SIG-M5 treated with dmso at 0.1 percent for 504 hours (cell line): ENCODE results near the gene NEGR1.
A peak's percentile ranks its signal among the peaks of the same experiment; 100 is the strongest.

Experiments
- DNase-seq: peaks from one replicate; lab custom pipeline; 2025; ENCODE audit not compliant: unreplicated experiment; lab: John Stamatoyannopoulos, UW

The NEGR1 gene

DNA sequence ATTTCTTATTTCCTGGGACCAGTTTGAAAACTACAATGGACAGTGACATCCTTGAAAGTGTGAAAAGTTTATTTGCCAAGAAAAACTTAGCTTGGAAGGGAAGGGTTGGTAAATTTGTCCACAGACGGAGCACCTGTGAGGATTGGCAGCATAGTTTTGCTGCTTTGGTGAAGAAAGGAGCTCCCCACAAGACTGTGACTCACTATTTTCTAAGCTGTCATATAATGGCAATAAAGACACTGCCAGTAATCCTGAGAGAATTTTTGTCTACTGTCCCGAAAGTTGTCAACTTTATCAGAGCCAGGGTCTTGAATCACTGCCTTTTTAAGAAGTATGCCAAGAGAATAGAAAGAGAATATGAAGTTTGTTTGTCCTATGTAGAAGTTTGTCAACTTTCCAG, 230.8 kb downstream of the NEGR1 start:
- no peak for DNase-seq

DNA sequence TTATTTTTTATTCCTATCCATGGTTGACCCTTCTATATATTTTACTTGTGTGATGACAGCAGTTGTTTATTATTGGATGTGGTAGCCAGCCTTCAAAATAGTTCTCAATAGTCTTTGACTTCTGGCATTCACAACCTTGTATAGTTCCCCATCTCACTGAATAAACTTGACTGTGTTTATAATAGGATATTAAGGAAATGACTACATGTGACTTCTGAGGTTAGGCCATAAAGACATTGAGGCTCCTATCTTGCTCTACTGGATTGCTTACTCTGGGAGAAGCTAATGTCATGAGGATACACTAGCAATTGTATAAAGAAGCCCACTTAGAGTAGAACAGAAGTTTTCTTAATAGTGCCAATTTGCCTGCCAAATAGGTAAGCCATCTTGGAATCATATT, 231.8 kb downstream of the NEGR1 start:
- DNase-seq = no peak

DNA sequence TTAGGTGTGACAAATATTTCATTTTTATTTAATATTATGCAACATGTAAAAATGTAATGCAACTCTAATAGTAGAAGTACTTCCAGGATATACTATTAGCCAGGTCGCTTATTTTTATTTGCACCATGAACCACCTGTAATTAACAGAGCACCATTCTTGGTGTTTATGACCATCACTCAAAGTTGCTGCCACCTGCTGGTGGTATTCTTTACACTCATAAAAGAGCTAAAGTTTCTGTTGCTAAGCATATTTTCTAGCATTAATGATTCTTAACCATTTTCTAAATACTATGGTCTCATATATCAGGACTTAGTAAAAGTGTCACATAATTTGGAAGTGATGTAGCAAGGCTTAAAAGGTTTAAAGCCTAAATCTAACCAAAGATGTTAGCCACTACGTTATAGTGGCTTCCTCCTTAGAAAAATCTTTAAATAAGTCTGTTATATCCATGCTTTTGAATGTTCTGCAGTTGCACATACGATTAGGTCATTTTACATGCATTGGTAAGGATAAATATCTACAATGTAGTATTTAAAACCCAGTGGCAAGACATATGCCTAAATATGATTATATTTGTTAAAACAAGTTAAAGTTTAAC, 244.5 kb downstream of the NEGR1 start:
- DNase-seq = peak; percentile 23

DNA sequence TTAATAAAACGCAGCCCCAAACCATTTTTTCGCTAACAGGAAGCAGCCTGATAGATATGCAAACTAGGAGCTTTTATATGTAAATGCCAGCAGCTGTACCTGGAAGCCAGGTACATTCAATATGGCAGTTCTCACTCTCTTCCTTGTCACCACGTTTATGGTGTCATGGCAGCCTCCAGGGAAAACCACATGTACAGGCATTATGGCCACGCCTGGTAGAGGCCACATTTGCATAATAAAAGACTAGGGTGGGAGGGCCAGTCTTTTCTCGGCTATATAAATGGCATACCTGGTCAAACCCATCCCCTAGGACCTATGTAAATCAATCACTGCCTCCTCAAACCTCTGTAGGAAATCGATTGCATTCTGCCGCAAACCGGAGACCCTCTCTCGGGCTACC, 247.5 kb downstream of the NEGR1 start:
- no peak for DNase-seq

DNA sequence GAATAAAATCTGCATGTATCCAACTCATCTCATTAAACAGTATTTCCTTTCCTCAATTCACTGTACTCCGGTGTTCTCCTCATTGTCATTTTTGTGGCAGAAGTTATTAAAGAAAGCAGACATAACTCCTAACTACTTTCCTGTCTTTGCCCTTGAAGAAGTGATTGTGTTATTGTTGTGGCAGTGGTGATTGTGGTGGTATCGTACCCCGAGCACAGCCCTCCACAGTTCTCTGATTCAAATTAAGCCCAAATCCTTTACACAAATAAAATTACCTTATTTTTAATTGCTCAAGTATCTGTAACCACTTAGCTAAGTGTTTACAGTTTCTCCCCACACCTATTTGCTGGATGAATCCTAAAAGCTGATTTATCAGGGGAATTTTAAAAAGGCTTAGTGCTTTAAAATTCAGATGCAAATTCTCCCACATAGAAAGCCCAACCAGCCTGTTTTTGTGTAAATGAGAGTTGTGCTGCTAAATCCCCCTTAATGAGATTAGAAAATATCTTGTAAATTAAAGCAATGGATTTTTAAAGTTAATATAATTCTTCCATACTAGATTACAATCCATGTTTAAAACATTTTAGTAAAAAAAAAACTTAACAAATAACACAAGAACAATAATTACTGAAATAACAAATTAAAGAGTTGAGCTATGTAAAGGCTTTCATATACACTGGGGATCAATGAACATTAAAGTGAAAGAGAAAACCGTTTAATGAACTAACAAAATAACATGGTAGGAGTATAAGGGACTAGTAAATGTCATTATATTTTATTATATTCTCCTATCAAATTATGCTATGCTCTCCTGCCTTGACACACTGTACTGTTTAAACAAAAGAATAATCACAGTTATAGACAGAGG, 259.0 kb downstream of the NEGR1 start:
- DNase-seq = no peak

DNA sequence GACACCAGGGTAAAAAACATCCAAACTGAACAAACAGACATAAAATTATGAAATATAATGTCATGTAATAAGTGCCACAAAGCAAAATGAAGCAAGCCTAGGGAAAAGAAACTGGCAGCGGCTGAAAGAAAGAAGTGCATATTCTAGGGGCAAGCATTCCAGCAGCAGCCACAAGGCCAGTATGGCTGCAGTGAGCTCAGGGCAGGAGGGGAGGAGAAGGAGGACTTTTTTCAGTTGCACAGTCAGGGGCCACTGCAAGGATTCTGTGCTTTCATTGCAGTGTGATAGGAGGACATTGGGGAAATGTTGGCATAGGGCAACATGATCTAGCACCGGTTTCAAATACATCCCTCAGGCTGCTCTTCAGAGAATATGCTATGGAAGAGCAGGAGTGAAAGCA, 263.8 kb downstream of the NEGR1 start:
- no peak for DNase-seq

DNA sequence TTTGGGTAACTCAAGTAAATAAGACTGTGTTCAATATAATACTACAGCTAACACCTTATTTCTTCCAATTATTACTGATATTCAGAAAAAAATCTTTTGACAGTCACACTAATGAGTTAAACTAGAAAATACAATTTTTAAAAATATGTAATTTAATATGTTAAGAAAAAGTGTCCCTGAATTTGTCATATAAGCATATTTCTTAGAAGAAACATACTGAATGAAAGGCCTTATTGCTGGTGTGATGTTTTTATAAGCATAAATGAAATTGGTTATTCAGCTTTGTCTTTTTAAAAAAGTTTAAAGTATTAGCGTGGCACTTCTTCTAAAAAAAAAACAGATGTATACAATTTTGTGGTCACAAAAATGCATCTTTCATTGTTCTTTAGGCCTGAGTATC, 267.3 kb downstream of the NEGR1 start:
- no peak for DNase-seq

DNA sequence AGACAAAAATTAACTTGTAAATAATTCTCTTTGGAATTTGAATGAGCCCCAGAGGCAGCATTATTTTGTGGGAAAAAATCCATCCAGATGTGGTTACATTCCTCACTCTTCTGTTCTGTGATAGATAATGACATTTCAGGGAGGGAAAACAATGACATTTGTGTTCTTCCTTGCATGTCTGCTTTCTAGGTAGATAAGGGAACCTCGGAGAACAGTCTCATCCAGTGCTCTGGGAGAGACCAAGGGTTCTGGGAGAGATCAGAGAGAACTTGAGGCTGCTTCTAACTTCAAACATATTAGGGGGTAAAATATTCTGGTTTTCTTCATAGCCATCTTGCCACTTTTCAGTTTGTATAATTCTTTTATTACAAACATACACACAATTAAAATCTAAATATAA, 269.2 kb downstream of the NEGR1 start:
- DNase-seq = no peak

DNA sequence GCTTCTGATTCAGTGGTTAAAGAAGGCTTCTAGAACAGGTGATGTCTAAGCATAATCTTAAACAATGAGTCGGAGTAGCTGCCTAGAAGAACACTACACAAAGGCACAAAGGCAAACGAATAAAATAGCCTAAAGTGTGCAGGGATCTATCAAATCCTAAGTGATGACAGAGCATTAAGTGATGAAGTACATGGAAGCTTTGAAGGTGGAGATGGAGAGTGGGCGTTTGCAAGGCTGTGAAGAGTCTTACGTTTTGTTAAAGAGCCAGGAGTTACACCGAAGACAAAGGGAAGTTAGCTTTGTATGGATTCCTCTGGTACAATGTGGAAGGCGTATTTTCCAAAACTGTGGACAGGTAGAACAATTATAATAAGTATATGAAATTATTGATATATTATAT, 270.6 kb downstream of the NEGR1 start:
- DNase-seq = no peak

DNA sequence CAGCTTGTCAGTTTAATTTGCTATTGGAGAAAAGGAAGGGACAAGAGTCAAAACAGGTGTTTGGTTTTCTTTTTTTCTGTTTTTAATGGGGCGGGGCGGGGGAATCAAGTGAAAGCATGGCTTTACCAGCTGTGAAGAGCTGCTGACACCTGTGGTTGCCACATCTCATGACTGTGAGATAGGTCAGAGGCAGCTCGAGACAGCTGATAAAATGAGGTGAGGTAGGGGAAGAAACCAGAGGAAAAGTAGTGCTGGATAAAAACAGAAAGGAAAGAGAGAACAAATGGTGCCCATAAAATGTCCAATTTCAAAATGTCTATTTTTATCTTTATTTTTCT, 272.3 kb downstream of the NEGR1 start:
- DNase-seq = no peak

DNA sequence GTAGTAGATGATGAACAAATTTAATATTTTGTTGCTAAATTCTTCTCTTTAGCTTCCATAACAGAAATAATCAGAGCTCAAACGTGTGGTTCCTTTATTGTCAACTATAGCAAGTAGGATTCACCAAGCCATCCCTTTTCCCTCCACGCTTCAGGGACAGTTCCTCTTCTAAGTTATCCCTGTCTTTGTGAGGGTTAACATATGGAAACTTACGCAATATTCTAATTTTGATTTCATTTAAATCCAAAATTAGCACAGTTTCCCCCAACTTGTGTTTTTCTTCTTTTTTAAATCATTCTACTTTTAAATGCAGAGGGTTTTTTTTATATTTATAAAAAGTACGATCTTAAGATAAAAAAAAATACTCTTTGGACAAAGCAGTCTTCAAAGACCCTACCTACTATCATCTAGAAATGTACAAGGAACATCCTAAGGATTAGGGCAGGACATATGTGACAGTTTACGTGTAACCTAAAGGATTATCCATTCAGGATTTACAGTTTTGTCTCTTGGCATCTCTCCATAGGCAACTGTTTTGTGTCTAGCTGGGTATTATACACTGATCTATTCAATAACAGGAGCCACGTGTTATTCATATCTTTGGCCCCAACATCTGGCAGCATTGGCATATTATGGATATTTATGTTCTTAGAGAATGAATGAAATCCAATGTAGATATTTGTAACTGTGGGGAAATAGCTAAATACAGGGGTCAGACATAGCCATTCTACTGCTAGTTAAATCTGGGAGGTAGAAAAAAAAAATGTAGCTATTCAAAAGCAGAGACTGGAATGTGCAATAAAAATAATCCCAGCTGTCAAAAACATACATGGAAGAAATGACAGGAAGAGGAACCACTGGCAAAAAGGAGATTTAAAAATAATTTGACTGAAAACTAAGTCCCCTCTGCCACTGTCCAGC, 272.9 kb downstream of the NEGR1 start:
- DNase-seq = peak; percentile 1

DNA sequence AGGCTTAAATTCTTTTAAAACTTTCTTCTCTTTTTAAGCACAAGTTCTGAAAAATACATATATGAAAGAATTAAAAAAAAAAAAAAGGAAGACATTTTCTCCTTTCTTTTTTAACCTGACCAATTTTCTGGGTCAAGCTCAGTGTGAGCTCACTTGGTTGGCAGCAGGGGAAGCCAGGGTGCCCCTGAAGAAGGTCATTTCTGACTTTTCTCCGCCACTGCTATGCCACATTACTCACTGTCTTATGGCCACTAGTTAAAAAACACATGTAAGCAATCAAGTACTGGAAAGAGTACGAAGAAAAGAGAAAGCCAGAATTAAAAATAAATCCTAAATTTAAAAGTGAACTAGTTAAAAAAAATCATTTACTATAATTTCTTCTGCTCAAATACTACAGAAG, 275.0 kb downstream of the NEGR1 start:
- no peak for DNase-seq

DNA sequence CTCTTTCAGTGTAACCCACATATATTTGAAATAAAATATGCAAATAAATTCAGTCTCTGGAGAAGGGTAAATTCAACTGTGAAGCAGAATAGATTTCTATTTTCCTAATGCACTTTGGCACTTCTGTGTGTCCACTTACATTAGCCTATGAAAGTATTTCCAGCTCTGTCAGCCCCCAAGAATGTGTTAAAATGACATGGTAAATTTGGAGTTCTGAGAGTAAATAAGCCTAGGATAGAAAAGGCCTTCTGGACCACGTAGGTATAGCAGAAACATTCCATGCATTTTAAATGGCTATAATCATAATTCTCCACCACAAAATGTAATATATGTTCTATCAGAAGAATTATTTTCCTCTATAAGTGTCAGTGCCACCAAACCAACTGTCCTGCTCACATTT, 276.2 kb downstream of the NEGR1 start:
- DNase-seq = no peak

DNA sequence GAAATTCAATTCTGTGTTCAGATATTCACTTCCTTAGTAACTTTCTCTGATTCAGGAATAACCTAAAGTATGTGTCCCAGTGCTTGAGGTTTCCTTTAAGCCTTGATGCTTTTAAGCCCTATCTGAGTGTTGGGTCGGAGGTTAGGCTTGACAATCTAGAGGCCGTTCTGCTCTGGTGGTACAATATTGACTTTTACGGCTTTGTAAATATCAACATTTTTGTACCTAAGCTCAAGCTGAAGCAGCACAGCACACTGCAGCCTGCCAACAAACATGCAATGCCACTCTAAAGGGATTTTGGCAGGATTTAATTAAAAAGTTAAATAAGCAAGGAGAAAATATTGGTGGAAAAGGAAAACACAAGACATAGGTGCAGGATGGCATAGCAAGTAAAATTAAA, 279.2 kb downstream of the NEGR1 start:
- no peak for DNase-seq

DNA sequence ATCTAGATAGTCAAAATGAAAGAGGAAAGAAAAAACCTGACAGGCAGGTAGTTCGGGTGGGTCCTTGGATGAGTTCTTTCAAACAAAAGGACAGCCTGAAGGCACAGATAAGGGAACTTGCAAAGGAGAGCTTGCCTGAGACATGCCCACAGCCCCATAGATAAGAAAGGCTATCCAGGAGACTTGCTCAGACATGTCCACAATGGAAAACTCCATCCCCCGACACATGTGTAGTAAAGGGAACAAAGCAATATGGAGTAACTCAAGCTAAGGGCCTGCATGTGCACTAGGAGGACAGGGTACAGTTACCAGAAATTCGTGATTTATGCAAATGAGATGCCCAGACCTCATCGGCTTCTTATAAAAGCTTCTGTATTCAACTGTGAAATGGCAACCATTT, 281.5 kb downstream of the NEGR1 start:
- no peak for DNase-seq

DNA sequence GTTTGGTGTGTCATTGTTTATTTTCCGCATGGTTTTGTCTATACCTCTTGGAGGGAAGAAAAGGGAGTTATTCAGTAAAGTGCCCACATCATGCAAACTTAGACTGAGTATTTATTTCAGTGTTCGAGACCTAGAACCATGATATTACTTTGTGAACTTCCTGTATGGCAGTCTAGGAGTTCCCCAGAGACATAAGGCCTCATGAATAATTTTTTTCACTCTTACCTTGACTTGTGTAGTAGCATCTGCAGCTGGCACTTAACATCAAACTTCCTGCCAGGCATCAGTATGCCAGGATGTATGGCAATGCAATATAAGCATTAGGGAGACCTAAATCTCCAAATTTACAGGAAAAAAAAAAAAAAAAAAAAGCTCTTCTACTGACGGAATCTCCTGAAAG, 287.7 kb downstream of the NEGR1 start:
- no peak for DNase-seq

DNA sequence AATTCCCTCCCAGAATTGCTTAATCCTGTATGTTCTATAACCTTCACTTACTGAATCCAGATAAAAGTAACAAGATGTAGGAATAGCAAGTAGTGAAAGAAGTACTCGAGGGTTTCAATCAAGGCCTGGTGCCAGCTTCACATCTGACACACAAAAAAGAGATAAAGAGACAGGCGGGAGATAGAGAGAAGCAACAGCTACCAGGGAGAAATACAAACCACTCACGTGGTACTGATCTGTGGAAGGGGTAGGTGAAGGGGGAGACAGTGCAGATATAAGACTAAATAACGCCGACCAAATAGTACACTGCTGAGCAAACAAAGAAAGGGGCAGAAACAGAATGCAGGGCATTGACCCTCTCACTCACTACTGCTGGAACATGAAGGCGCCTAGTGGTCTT, 295.2 kb downstream of the NEGR1 start:
- DNase-seq = no peak

DNA sequence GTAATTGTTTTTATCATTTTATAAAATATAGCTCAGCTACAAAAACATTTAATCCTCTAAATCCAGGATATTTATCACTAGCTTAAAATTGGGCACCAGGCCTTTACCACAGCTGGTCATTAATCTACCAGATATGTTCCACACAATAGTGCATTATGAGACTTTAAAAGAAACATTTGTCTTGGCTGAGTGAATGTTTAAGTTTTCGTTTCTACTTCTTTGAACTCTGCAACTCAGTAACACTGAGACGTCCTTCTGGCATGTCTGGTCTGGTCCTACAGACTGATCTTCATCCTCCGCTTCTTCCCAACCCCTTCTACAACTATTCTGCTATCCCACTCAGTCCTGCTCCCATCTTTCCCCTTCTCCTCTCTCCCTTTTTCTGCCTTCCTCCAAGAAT, 296.2 kb downstream of the NEGR1 start:
- DNase-seq = no peak

DNA sequence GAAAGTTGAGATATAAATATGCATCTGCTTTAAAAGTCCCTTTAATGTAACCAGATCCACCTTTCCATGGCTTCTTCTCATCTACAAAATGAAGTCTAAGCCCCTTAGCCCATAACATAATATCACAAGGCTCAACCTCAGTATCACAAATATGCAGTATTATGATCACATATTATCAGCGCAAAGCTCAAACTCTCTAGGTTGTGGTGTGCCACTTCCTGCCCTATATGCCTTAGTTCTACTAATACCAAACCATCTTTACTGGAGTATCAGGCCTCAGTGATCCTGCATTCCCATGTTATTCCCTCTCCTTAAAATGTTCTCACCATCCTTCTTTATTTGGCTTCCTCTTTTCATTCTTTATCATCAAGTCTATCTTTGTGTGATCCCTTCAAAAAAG, 301.8 kb downstream of the NEGR1 start:
- DNase-seq = no peak

DNA sequence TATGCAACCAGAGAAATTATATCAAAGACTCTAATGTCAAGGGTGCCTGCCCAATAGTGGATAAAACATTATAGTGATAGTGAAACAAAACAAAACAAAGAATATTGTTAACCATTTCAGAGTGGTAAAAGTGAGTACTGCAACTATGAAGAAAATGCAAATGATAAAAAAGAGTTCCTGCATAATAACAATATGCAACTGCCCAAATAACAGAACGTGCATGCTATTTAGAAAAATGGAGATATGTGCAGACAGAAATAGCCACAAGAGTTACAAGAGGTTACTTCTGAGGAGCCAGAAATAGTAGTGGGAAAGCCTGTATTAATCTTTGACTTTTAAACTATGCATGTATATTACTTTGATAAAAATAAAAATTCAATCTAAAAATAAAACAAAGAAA, 302.5 kb downstream of the NEGR1 start:
- no peak for DNase-seq

DNA sequence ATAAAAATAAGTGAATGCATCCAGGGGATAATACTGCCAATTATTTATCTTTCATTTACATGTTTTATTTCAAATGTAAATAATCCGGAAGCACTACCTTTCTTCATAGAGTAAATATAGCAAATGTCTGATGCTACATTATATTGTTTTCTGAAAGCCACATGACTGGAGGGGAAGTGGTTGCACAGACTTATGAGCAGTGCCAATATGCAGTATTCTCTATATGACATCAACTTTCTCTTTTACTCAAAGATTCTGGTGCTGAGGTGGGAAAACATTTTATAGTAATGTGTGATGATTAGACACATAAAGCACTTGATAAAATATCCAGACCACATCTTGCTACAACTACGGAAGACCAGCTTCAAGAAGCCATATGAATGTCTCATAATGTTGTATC, 314.7 kb downstream of the NEGR1 start:
- no peak for DNase-seq

DNA sequence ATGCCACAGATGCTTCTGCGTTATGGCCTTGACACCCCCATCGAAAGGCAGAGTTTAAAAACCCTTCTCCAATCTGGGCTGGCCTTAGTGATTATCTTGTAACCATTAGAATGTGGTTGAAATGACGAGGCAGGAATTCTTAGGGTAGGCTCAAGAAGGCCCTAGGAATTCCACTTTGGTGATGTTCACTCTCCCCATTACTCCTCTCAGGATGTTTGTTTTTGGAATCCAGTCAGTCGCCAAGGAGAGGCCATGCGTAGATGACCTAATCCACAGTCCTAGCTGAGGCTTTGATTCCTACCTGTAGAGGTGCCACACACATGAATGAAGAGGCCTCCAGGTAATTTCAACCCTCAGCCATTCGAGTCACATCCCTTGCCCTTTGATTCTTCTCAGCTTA, 318.2 kb downstream of the NEGR1 start:
- no peak for DNase-seq
